ENCODE measurements around the gene TAT. TPM values are rescaled to one million over a fixed set of nuclear protein-coding genes. Genes with fewer than 3 reads are reported as not detected.

Gene TAT
- total RNA-seq: not detected in 2 replicates

GRCh38 chr16:71576971-71577370, at the start of gene TAT:
TSS of gene TAT (minus strand) at chr16:71577092. CDS start at chr16:71576415, 677 bp downstream.

GRCh38 chr16:71626018-71626857, 49.3 kb upstream of the TAT start, which contains the start of gene MARVELD3:
TSS of gene MARVELD3 (plus strand) at chr16:71626184. CDS start at chr16:71626230, 46 bp downstream.

GRCh38 chr16:71526111-71526631, 50.7 kb downstream of the TAT start, which contains the start of gene CHST4:
TSS of gene CHST4 (plus strand) at chr16:71526426. CDS start at chr16:71536678, 10,252 bp downstream.

Other genes with a start within 250 kb of the TAT start
- 1.7 and 1.8 TPM in 2 replicates for gene CALB2, start 218.4 kb downstream of the TAT start, total RNA-seq
- gene TLE7, start 135.0 kb downstream of the TAT start, total RNA-seq: not detected in 2 replicates
- gene ZNF23, start 114.8 kb downstream of the TAT start, total RNA-seq: 12.2 and 12.7 TPM in 2 replicates
- 2.3 and 3.0 TPM in 2 replicates for gene ZNF19, start 87.8 kb downstream of the TAT start, total RNA-seq
- not detected in 2 replicates for gene CHST4, start 50.7 kb downstream of the TAT start, total RNA-seq
- not detected in 2 replicates for gene MARVELD3, start 49.1 kb upstream of the TAT start, total RNA-seq
- gene PHLPP2, start 147.6 kb upstream of the TAT start, total RNA-seq: 6.5 and 14.9 TPM in 2 replicates
- 70.7 and 93.5 TPM in 2 replicates for gene AP1G1, start 231.7 kb upstream of the TAT start, total RNA-seq